Measurements from ENCODE around the gene FOS.
"Not testable (repeated sequence)": the region's sequence is repeated elsewhere in the genome, so short reads cannot be mapped to it uniquely, and the experiment has no call there.

Gene FOS

GRCh38 chr14:75294649-75295033, 16.0 kb downstream of the FOS start:
- DNase-seq (ENCODE audit: low spot score) = peak; percentile 21

GRCh38 chr14:75295061-75295461, 16.4 kb downstream of the FOS start:
- peak; percentile 84 for DNase-seq (ENCODE audit: low spot score)

GRCh38 chr14:75295491-75296345, 17.1 kb downstream of the FOS start:
- DNase-seq (ENCODE audit: low spot score) = peak; percentile 74

GRCh38 chr14:75297411-75298040, 18.9 kb downstream of the FOS start:
- DNase-seq (ENCODE audit: low spot score) = no peak

GRCh38 chr14:75298187-75298965, 19.7 kb downstream of the FOS start:
- DNase-seq (ENCODE audit: low spot score) = no peak

GRCh38 chr14:75299059-75299458, 20.4 kb downstream of the FOS start:
- DNase-seq (ENCODE audit: low spot score) = no peak

GRCh38 chr14:75299576-75299975, 20.9 kb downstream of the FOS start:
- DNase-seq (ENCODE audit: low spot score) = no peak

GRCh38 chr14:75301666-75302325, 23.2 kb downstream of the FOS start:
- peak; percentile 32 for DNase-seq (ENCODE audit: low spot score)

- peak; percentile 80 for DNase-seq (ENCODE audit: low spot score)
Observed at GRCh38 chr14:75303381-75303789, 24.8 kb downstream of the FOS start.

GRCh38 chr14:75306410-75306809, 27.8 kb downstream of the FOS start:
- DNase-seq (ENCODE audit: low spot score) = not testable (repeated sequence)

GRCh38 chr14:75306927-75307699, 28.5 kb downstream of the FOS start:
- no peak for DNase-seq (ENCODE audit: low spot score)

GRCh38 chr14:75307700-75308379, 29.2 kb downstream of the FOS start:
- DNase-seq (ENCODE audit: low spot score) = peak; percentile 68

- DNase-seq (ENCODE audit: low spot score) = not testable (repeated sequence)
Observed at GRCh38 chr14:75308991-75309390, 30.4 kb downstream of the FOS start.

- not testable (repeated sequence) for DNase-seq (ENCODE audit: low spot score)
Observed at GRCh38 chr14:75309561-75309960, 30.9 kb downstream of the FOS start.

- DNase-seq (ENCODE audit: low spot score) = no peak
Observed at GRCh38 chr14:75310295-75311111, 31.9 kb downstream of the FOS start.

- no peak for DNase-seq (ENCODE audit: low spot score)
Observed at GRCh38 chr14:75311356-75311755, 32.7 kb downstream of the FOS start.

- DNase-seq (ENCODE audit: low spot score) = no peak
Observed at GRCh38 chr14:75312341-75312740, 33.7 kb downstream of the FOS start.

- no peak for DNase-seq (ENCODE audit: low spot score)
Observed at GRCh38 chr14:75313294-75313693, 34.7 kb downstream of the FOS start.

GRCh38 chr14:75315144-75315543, 36.5 kb downstream of the FOS start:
- no peak for DNase-seq (ENCODE audit: low spot score)

GRCh38 chr14:75317148-75317547, 38.5 kb downstream of the FOS start:
- no peak for DNase-seq (ENCODE audit: low spot score)
